HEK293 (cell line): ENCODE measurements around the gene ZCCHC7.

ENCODE experiments used
- CTCF ChIA-PET: fragments of 350-600 bp; formaldehyde crosslinking; extraction: SDS; loops from one replicate; lab custom pipeline; 2021; ENCODE audit warnings: antibody characterized with exemption; lab: Yijun Ruan, JAX
- POLR2A ChIA-PET: fragments of 300-600 bp; formaldehyde crosslinking; extraction: SDS; loops from one replicate; lab custom pipeline; 2020; ENCODE audit warnings: antibody characterized with exemption, inconsistent platforms; lab: Yijun Ruan, JAX
- H3K27ac ChIP-seq: fragments of 200-500 bp; sonication (Bioruptor generic); 2 replicates; pipeline ENCODE4 v1.5.1; 2014; ENCODE audit warnings: low read depth, low read length, control low read depth, inconsistent platforms; ENCODE audit errors: extremely low read depth
- H3K36me3 ChIP-seq, 2 experiments: fragments of 200-500 bp in 1 of 2; sonication (Bioruptor generic) in 1 of 2; 1 replicate in 1 of 2; 2 replicates in 1 of 2; pipeline ENCODE4 v1.5.1; 2014 to 2017; ENCODE audit warnings: inconsistent platforms in 2 of 2, low read length in 2 of 2; ENCODE audit not compliant: control insufficient read depth in 2 of 2, insufficient read depth in 1 of 2
- H3K4me1 ChIP-seq: fragments of 200-500 bp; sonication (Bioruptor generic); 2 replicates; pipeline ENCODE4 v1.5.1; 2014; ENCODE audit warnings: mild to moderate bottlenecking, low read length, inconsistent platforms; ENCODE audit not compliant: control insufficient read depth, insufficient read depth
- H3K4me3 ChIP-seq: 2 replicates; pipeline ENCODE4 v1.5.1; 2011; ENCODE audit warnings: low read depth, mild to moderate bottlenecking, control low read depth, low read length, moderate library complexity
- H3K9me3 ChIP-seq: fragments of 200-500 bp; sonication (Bioruptor generic); 2 replicates; pipeline ENCODE4 v1.5.1; 2014; ENCODE audit warnings: low read depth, low read length, inconsistent platforms; ENCODE audit not compliant: control insufficient read depth, insufficient read depth
- HOXA7 ChIP-seq: sonication (generic); formaldehyde crosslinking; IDR thresholded peaks from 2 replicates; pipeline ENCODE4 v1.8.1; 2022; ENCODE audit warnings: missing genetic modification reagents, borderline replicate concordance
- OSR2 ChIP-seq: fragments of 450-650 bp; formaldehyde crosslinking; IDR thresholded peaks from 2 replicates; pipeline ENCODE4 v1.5.1; 2016; ENCODE audit warnings: missing biosample characterization, missing genetic modification characterization
- PRDM6 ChIP-seq: fragments of 450-650 bp; formaldehyde crosslinking; IDR thresholded peaks from 2 replicates; pipeline ENCODE4 v1.5.1; 2017; ENCODE audit warnings: missing biosample characterization, missing genetic modification characterization
- SP7 ChIP-seq: fragments of 450-650 bp; formaldehyde crosslinking; IDR thresholded peaks from 2 replicates; pipeline ENCODE4 v1.5.1; 2016; ENCODE audit warnings: missing biosample characterization, missing genetic modification characterization
- TSHZ1 ChIP-seq: fragments of 450-650 bp; formaldehyde crosslinking; IDR thresholded peaks from 2 replicates; pipeline ENCODE4 v1.5.1; 2016; ENCODE audit warnings: missing biosample characterization, missing genetic modification characterization, borderline replicate concordance
- ZBTB17 ChIP-seq: fragments of 450-650 bp; formaldehyde crosslinking; IDR thresholded peaks from 2 replicates; pipeline ENCODE4 v1.5.1; 2016; ENCODE audit warnings: missing biosample characterization, missing genetic modification characterization
- ZBTB7A ChIP-seq: fragments of 450-650 bp; formaldehyde crosslinking; IDR thresholded peaks from 2 replicates; pipeline ENCODE4 v1.5.1; 2016; ENCODE audit warnings: low read depth, missing biosample characterization, missing genetic modification characterization
- ZNF121 ChIP-seq: fragments of 450-650 bp; formaldehyde crosslinking; IDR thresholded peaks from 2 replicates; pipeline ENCODE4 v1.5.1; 2016; ENCODE audit warnings: missing biosample characterization, missing genetic modification characterization
- ZNF146 ChIP-seq: fragments of 450-650 bp; formaldehyde crosslinking; IDR thresholded peaks from 2 replicates; pipeline ENCODE4 v1.5.1; 2016; ENCODE audit warnings: missing biosample characterization, missing genetic modification characterization
- ZNF174 ChIP-seq: fragments of 450-650 bp; formaldehyde crosslinking; IDR thresholded peaks from 2 replicates; pipeline ENCODE4 v1.5.0; 2017; ENCODE audit warnings: missing biosample characterization, mild to moderate bottlenecking, missing genetic modification characterization
- ZNF19 ChIP-seq: fragments of 450-650 bp; formaldehyde crosslinking; IDR thresholded peaks from 2 replicates; pipeline ENCODE4; 2016; ENCODE audit warnings: missing biosample characterization, missing genetic modification characterization, low read depth
- ZNF223 ChIP-seq: fragments of 450-650 bp; formaldehyde crosslinking; IDR thresholded peaks from 2 replicates; pipeline ENCODE4 v1.5.1; 2016; ENCODE audit warnings: missing biosample characterization, missing genetic modification characterization
- ZNF274 ChIP-seq, 2 experiments: fragments of 200-500 bp in 1 of 2; fragments of 450-650 bp in 1 of 2; sonication (Bioruptor generic) in 1 of 2; formaldehyde crosslinking in 1 of 2; IDR thresholded peaks; 2 replicates each; pipeline versions ENCODE4 v1.5.1 to v1.6.1; 2014 to 2016; ENCODE audit warnings: borderline replicate concordance in 1 of 2, inconsistent platforms in 1 of 2, low read length in 1 of 2, missing biosample characterization in 1 of 2, missing genetic modification characterization in 1 of 2
- ZNF311 ChIP-seq: fragments of 450-650 bp; formaldehyde crosslinking; IDR thresholded peaks from 2 replicates; pipeline ENCODE4 v1.5.1; 2017; ENCODE audit warnings: missing biosample characterization, missing genetic modification characterization, borderline replicate concordance
- ZNF354C ChIP-seq: fragments of 450-650 bp; formaldehyde crosslinking; IDR thresholded peaks from 2 replicates; pipeline ENCODE4 v1.5.1; 2016; ENCODE audit warnings: missing biosample characterization, missing genetic modification characterization, low read depth, borderline replicate concordance
- ZNF514 ChIP-seq: fragments of 450-650 bp; formaldehyde crosslinking; IDR thresholded peaks from 2 replicates; pipeline ENCODE4 v1.5.1; 2016; ENCODE audit warnings: missing biosample characterization, missing genetic modification characterization
- ZNF530 ChIP-seq: fragments of 450-650 bp; formaldehyde crosslinking; IDR thresholded peaks from 2 replicates; pipeline ENCODE4 v1.5.1; 2016; ENCODE audit warnings: low read depth, missing biosample characterization, missing genetic modification characterization
- ZNF561 ChIP-seq: fragments of 450-650 bp; IDR thresholded peaks from 2 replicates; pipeline ENCODE4 v1.5.1; 2018; ENCODE audit warnings: missing biosample characterization, missing genetic modification characterization, borderline replicate concordance
- ZNF658 ChIP-seq: fragments of 450-650 bp; formaldehyde crosslinking; IDR thresholded peaks from 2 replicates; pipeline ENCODE4; 2016; ENCODE audit warnings: missing biosample characterization, missing genetic modification characterization

ZCCHC7 gene

GRCh38 chr9:37325778-37326177 is 205.4 kb downstream of the ZCCHC7 start:
- POLR2A ChIA-PET, result no interaction called here
- CTCF ChIA-PET, result interaction anchor here (2.2 kb wide), 1 partner anchor 330 kb away, joined by 12 read pairs; no protein-coding TSS in a partner anchor
- Histone ChIP-seq H3K4me1 (peaks cover 5% of the 10 kb centered on the region; the same call in 1 of the 2 replicates), H3K36me3 (no peaks in the 10 kb centered on the region), H3K27ac (no peak overlapping the region), H3K4me3 (no peak overlapping the region), H3K9me3 (no peaks in the 10 kb centered on the region)
- TF ChIP-seq ZBTB17 (tag by site-specific recombination) (no peak), ZNF561 (tag by site-specific recombination) (no peak), ZNF530 (tag by site-specific recombination) (no peak), ZNF223 (no peak), ZBTB7A (tag by site-specific recombination) (no peak), ZNF354C (tag by site-specific recombination) (no peak), ZNF274 (IDR thresholded peaks at IDR 0.05; ENCODE audit: low read length) (no peak), ZNF274 (tag by site-specific recombination; IDR thresholded peaks at IDR 0.05; ENCODE audit: borderline replicate concordance) (no peak)

GRCh38 chr9:37327553-37327952 is 207.2 kb downstream of the ZCCHC7 start:
- TF ChIP-seq ZNF311 (tag by site-specific recombination) (no peak), PRDM6 (tag by site-specific recombination) (peak; percentile 81), ZNF514 (tag by site-specific recombination) (no peak)
- H3K36me3 ChIP-seq, result no peaks in the 10 kb centered on the region
- CTCF ChIA-PET, result interaction anchor here (1.1 to 3.2 kb wide), 3 partner anchors 10 to 454 kb away, joined by 3 to 17 read pairs (median 12); no protein-coding TSS in a partner anchor
- H3K4me1 ChIP-seq, result peaks cover 5% of the 10 kb centered on the region; the same call in 1 of the 2 replicates
- H3K9me3 ChIP-seq, result no peaks in the 10 kb centered on the region
- H3K27ac ChIP-seq, result no peak overlapping the region
- H3K4me3 ChIP-seq, result no peak overlapping the region
- POLR2A ChIA-PET, result no interaction called here

- no peak overlapping the region for H3K27ac ChIP-seq
- CTCF ChIA-PET, result interaction anchor here (0.6 to 5.0 kb wide), 7 partner anchors 9 to 455 kb away, joined by 3 to 42 read pairs (median 3); no protein-coding TSS in a partner anchor
- H3K9me3 ChIP-seq, result no peaks in the 10 kb centered on the region
- POLR2A ChIA-PET, result interaction anchor here (0.5 kb wide), 1 partner anchor 47 kb away, joined by 5 read pairs; no protein-coding TSS in a partner anchor
- no peak overlapping the region for H3K4me3 ChIP-seq
- H3K36me3 ChIP-seq, result no peaks in the 10 kb centered on the region
- TF ChIP-seq ZNF19 (tag by site-specific recombination) (no peak), ZNF174 (tag by site-specific recombination) (no peak), ZNF146 (tag by site-specific recombination) (no peak), HOXA7 (CRISPR knock-in tag) (no peak), ZNF658 (tag by site-specific recombination) (no peak), OSR2 (tag by site-specific recombination) (no peak), ZNF121 (tag by site-specific recombination) (no peak), TSHZ1 (tag by site-specific recombination) (no peak), SP7 (peak; percentile 25; the same call in 1 of the 2 replicates)
- H3K4me1 ChIP-seq, result peaks cover 5% of the 10 kb centered on the region; the same call in 1 of the 2 replicates
These were observed 208.3 kb downstream of the ZCCHC7 start for GRCh38 chr9:37328556-37329227.
